Right atrium auricular region (tissue), 2 donors: ENCODE measurements around the gene CCDC33. TPM values are rescaled to one million over a fixed set of nuclear protein-coding genes. Genes with fewer than 3 reads are reported as not detected.

Experiments
- DNase-seq: peaks from one replicate; pipeline ENCODE4 v3.0.0-alpha.2; 2019; ENCODE audit warnings: low spot score
- H3K27ac ChIP-seq, 2 donors: fragments of 200-600 bp; sonication (generic); 1 replicate in 1 of 2; 2 replicates in 1 of 2; pipeline ENCODE4 v1.5.1; 2016 to 2019
- H3K27me3 ChIP-seq, 2 donors: fragments of 200-600 bp; sonication (generic); one replicate each; pipeline versions ENCODE4 v1.5.1 to v1.6.0; 2017 to 2019
- H3K36me3 ChIP-seq: fragments of 200-600 bp; sonication (generic); one replicate; pipeline ENCODE4 v1.5.1; 2016
- H3K4me1 ChIP-seq, 2 donors: fragments of 200-600 bp; sonication (generic); one replicate each; pipeline versions ENCODE4 v1.5.1 to v1.6.0; 2017 to 2019
- H3K4me3 ChIP-seq, 2 donors: fragments of 200-600 bp; sonication (generic); 1 replicate in 1 of 2; 2 replicates in 1 of 2; pipeline ENCODE4 v1.5.1; 2017 to 2019; ENCODE audit warnings: mild to moderate bottlenecking in 1 of 2, moderate library complexity in 1 of 2
- H3K9me3 ChIP-seq, 2 donors: fragments of 200-600 bp; sonication (generic); one replicate each; pipeline ENCODE4 v1.5.1; 2019
- CTCF ChIP-seq, 2 donors: fragments of 200-600 bp; sonication (generic); IDR thresholded peaks; one replicate each; pipeline ENCODE4 v1.5.1; 2019; ENCODE audit warnings: antibody characterized with exemption in 2 of 2
- total RNA-seq, 2 donors: library from RNA; depleted of rRNA; stranded (reverse); fragments of >200 nt; gene quantifications; one replicate each; pipeline ENCODE4 v1.1.0, GENCODE V29; 2016

Gene CCDC33
- total RNA-seq, 2 donors from 2014 or later = not detected

- no peak overlapping the region for H3K27ac ChIP-seq
- no peaks in the 10 kb centered on the region for H3K9me3 ChIP-seq
- no peak for TF ChIP-seq CTCF (IDR thresholded peaks at IDR 0.05)
- H3K36me3 ChIP-seq = no peaks in the 10 kb centered on the region
- H3K4me1 ChIP-seq = peaks cover 0 to 25% of the 10 kb centered on the region in 2 donors
- H3K27me3 ChIP-seq = no peaks in the 10 kb centered on the region
- H3K4me3 ChIP-seq = no peak overlapping the region
- no peak for DNase-seq
Measured at GRCh38 chr15:74209997-74210671, 26.0 kb upstream of the CCDC33 start.

- peaks cover 0 to 19% of the 10 kb centered on the region in 2 donors for H3K4me1 ChIP-seq
- H3K4me3 ChIP-seq = no peak overlapping the region
- no peak for TF ChIP-seq CTCF (IDR thresholded peaks at IDR 0.05)
- no peak overlapping the region for H3K27ac ChIP-seq
- no peaks in the 10 kb centered on the region for H3K9me3 ChIP-seq
- H3K27me3 ChIP-seq = no peaks in the 10 kb centered on the region
- no peaks in the 10 kb centered on the region for H3K36me3 ChIP-seq
- no peak for DNase-seq
Measured at GRCh38 chr15:74210729-74211128, 25.4 kb upstream of the CCDC33 start.

GRCh38 chr15:74211656-74212055, 24.5 kb upstream of the CCDC33 start:
- no peaks in the 10 kb centered on the region for H3K36me3 ChIP-seq
- no peak for DNase-seq
- peaks cover 0 to 18% of the 10 kb centered on the region in 2 donors for H3K4me1 ChIP-seq
- H3K27ac ChIP-seq = no peak overlapping the region
- TF ChIP-seq CTCF (IDR thresholded peaks at IDR 0.05) = no peak
- H3K4me3 ChIP-seq = no peak overlapping the region
- H3K9me3 ChIP-seq = no peaks in the 10 kb centered on the region
- H3K27me3 ChIP-seq = no peaks in the 10 kb centered on the region

- H3K27ac ChIP-seq = no peak overlapping the region
- no peak for DNase-seq
- H3K27me3 ChIP-seq = no peaks in the 10 kb centered on the region
- H3K36me3 ChIP-seq = no peaks in the 10 kb centered on the region
- no peak for TF ChIP-seq CTCF (IDR thresholded peaks at IDR 0.05)
- no peak overlapping the region for H3K4me3 ChIP-seq
- peaks cover 0 to 18% of the 10 kb centered on the region in 2 donors for H3K4me1 ChIP-seq
- H3K9me3 ChIP-seq = no peaks in the 10 kb centered on the region
Measured at GRCh38 chr15:74212494-74212893, 23.6 kb upstream of the CCDC33 start.

GRCh38 chr15:74213858-74214284, 22.3 kb upstream of the CCDC33 start:
- no peaks in the 10 kb centered on the region for H3K9me3 ChIP-seq
- DNase-seq = no peak
- H3K27me3 ChIP-seq = no peaks in the 10 kb centered on the region
- H3K4me1 ChIP-seq = peaks cover 0 to 18% of the 10 kb centered on the region in 2 donors
- H3K27ac ChIP-seq = no peak overlapping the region
- no peak for TF ChIP-seq CTCF (IDR thresholded peaks at IDR 0.05)
- H3K36me3 ChIP-seq = no peaks in the 10 kb centered on the region
- H3K4me3 ChIP-seq = no peak overlapping the region
